PC-3 (cell line): ENCODE data around the gene OR7D4. TPM values are rescaled to one million over a fixed set of nuclear protein-coding genes. Genes with fewer than 3 reads are reported as not detected.
"Not testable (repeated sequence)": the region's sequence is repeated elsewhere in the genome, so short reads cannot be mapped to it uniquely, and the experiment has no call there.

Experiments
- ATAC-seq: fragments of 200-7000 bp; cut with Tn5 transposase; 2 replicates; pipeline ENCODE4 v1.9.1; 2020; ENCODE audit warnings: mild to moderate bottlenecking, moderate library complexity
- BruUV-seq: library from RNA; stranded (reverse); fragments of 400-500 nt; replicated peaks from 2 replicates; lab custom pipeline; 2021; lab: Mats Ljungman, UMichigan
- CTCF ChIA-PET: fragments of 300-600 bp; sonication (Branson Sonifier 250); formaldehyde crosslinking; loops from one replicate; lab custom pipeline; 2022; ENCODE audit warnings: antibody characterized with exemption; lab: Charles Lee
- POLR2A ChIA-PET: fragments of 300-600 bp; sonication (Branson Sonifier 250); formaldehyde crosslinking; loops from one replicate; lab custom pipeline; 2022; ENCODE audit warnings: antibody characterized with exemption; ENCODE audit not compliant: unreplicated experiment; lab: Charles Lee
- DNase-seq: peaks from one replicate; pipeline ENCODE4 v3.0.0-alpha.2; 2015
- H2AFZ ChIP-seq: fragments of 300-600 bp; sonication (generic); 2 replicates; pipeline ENCODE4 v1.6.0; 2016; ENCODE audit warnings: antibody characterized with exemption, low read length
- H3F3A ChIP-seq: fragments of 300-600 bp; sonication (generic); one replicate; pipeline ENCODE4 v1.6.0; 2017; ENCODE audit warnings: antibody characterized with exemption, low read length, control low read depth, mild to moderate bottlenecking; ENCODE audit not compliant: unreplicated experiment
- H3K27ac ChIP-seq: fragments of 300-600 bp; sonication (generic); 2 replicates; pipeline ENCODE4 v1.5.1; 2016; ENCODE audit warnings: mild to moderate bottlenecking, low read length
- H3K27me3 ChIP-seq: fragments of 300-600 bp; sonication (generic); 2 replicates; pipeline ENCODE4 v1.6.1; 2016; ENCODE audit warnings: low read length, mixed read lengths
- H3K36me3 ChIP-seq: fragments of 300-600 bp; sonication (generic); 2 replicates; pipeline ENCODE4 v1.6.1; 2016; ENCODE audit warnings: low read depth, mixed run types, low read length, mixed read lengths
- H3K4me1 ChIP-seq: fragments of 300-600 bp; sonication (generic); 2 replicates; pipeline ENCODE4 v1.5.1; 2016; ENCODE audit warnings: low read length; ENCODE audit not compliant: insufficient read depth
- H3K4me2 ChIP-seq: fragments of 300-600 bp; sonication (generic); 2 replicates; pipeline ENCODE4 v1.6.0; 2016; ENCODE audit warnings: low read length
- H3K4me3 ChIP-seq: fragments of 300-600 bp; sonication (generic); 2 replicates; pipeline ENCODE4 v1.5.1; 2016; ENCODE audit warnings: mild to moderate bottlenecking, low read length, mixed read lengths
- H3K79me2 ChIP-seq: fragments of 300-600 bp; sonication (generic); 2 replicates; pipeline ENCODE4 v1.6.1; 2017; ENCODE audit warnings: low read length, mixed read lengths
- H3K9ac ChIP-seq: fragments of 300-600 bp; sonication (generic); 2 replicates; pipeline ENCODE4 v1.6.0; 2016; ENCODE audit warnings: mild to moderate bottlenecking, low read length
- H3K9me2 ChIP-seq: fragments of 300-600 bp; sonication (generic); replicated peaks from 2 replicates; pipeline ENCODE4 v1.6.1; 2016; ENCODE audit warnings: mixed run types, low read length, mixed read lengths
- H3K9me3 ChIP-seq: fragments of 300-600 bp; sonication (generic); 2 replicates; pipeline ENCODE4 v1.6.1; 2016; ENCODE audit warnings: low read length, mixed read lengths
- H4K20me1 ChIP-seq: fragments of 300-600 bp; sonication (generic); 2 replicates; pipeline ENCODE4 v1.6.1; 2016; ENCODE audit warnings: low read length, mixed read lengths
- EZH2 ChIP-seq: fragments of 300-600 bp; sonication (generic); IDR thresholded peaks from one replicate; pipeline ENCODE4 v1.6.1; 2017; ENCODE audit warnings: antibody characterized with exemption, mild to moderate bottlenecking, low read length; ENCODE audit not compliant: unreplicated experiment
- EZH2phosphoT487 ChIP-seq: fragments of 300-600 bp; sonication (generic); IDR thresholded peaks from 2 replicates; pipeline ENCODE4 v1.6.1; 2018; ENCODE audit warnings: mild to moderate bottlenecking, antibody characterized with exemption, low read length, borderline replicate concordance
- intact Hi-C: fragments of 100-400 bp; cut with micrococcal nuclease; formaldehyde crosslinking; loops from 2 replicates; pipeline ENCODE4 v1.9.0; 2023
- total RNA-seq: library from RNA; depleted of rRNA; stranded (reverse); fragments of >200 nt; gene quantifications from 2 replicates; pipeline ENCODE4 v1.2.3, GENCODE V29; 2014
- TF ChIP-seq, protein P1 (sequence below): fragments of 300-600 bp; sonication (generic); conservative IDR thresholded peaks from 2 replicates; pipeline ENCODE4 v1.5.1; 2017; ENCODE audit warnings: antibody characterized with exemption, low read depth, mild to moderate bottlenecking, low read length

Gene OR7D4
- total RNA-seq, 1 experiment from 2014 or later, result not detected

DNA sequence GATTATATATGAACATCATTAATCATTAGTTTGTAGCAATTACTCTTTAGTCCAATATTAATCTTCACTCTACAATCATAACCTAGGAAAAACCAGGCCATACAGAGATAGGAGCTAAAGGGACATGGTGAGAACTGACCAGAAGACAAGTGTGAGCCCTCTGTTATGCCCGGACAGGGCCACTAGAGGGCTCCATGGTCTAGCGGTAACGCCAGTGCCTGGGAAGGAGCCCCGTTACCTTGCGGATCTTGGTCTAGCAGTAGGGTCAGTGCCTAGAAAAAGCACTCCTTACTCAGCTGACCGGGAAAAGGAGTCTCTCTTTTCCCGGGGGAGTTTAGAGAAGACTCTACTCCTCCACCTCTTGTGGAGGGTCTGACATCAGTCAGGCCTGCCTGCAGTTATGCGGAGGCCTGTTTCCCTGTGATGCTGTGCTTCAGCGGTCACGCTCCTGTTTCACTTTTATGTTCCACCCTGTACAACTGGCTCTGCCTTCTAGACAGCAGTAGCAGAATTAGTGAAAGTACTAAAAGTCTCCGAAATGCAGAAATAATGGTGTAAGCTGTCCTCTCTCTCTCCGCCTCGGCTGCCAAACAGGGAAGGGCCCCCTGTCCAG, 13.8 kb downstream of the OR7D4 start:
- POLR2A ChIA-PET, result no interaction called here
- peak overlapping the region; percentile 79 for H2AFZ ChIP-seq
- TF ChIP-seq EZH2phosphoT487, result no peak
- TF ChIP-seq, protein P1, sequence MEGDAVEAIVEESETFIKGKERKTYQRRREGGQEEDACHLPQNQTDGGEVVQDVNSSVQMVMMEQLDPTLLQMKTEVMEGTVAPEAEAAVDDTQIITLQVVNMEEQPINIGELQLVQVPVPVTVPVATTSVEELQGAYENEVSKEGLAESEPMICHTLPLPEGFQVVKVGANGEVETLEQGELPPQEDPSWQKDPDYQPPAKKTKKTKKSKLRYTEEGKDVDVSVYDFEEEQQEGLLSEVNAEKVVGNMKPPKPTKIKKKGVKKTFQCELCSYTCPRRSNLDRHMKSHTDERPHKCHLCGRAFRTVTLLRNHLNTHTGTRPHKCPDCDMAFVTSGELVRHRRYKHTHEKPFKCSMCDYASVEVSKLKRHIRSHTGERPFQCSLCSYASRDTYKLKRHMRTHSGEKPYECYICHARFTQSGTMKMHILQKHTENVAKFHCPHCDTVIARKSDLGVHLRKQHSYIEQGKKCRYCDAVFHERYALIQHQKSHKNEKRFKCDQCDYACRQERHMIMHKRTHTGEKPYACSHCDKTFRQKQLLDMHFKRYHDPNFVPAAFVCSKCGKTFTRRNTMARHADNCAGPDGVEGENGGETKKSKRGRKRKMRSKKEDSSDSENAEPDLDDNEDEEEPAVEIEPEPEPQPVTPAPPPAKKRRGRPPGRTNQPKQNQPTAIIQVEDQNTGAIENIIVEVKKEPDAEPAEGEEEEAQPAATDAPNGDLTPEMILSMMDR, result peak; percentile 84
- H3K27ac ChIP-seq, result no peak overlapping the region
- H3K9ac ChIP-seq, result no peak overlapping the region
- H3K4me3 ChIP-seq, result peak overlapping the region; percentile 54
- H3K36me3 ChIP-seq, result no peaks in the 10 kb centered on the region; the same call in 1 of the 2 replicates
- intact Hi-C loops, result loop anchor here (1.0 kb wide), 4 partner anchors 69 to 591 kb away; no protein-coding TSS in a partner anchor
- no peaks in the 10 kb centered on the region for H3F3A ChIP-seq
- no peaks in the 10 kb centered on the region for H3K4me1 ChIP-seq
- no peaks in the 10 kb centered on the region for H4K20me1 ChIP-seq
- ATAC-seq (peak; percentile 94), DNase-seq (peak; percentile 89)
- H3K9me3 ChIP-seq, result no peaks in the 10 kb centered on the region
- BruUV-seq, result no TSS peak
- no peaks in the 10 kb centered on the region for H3K9me2 ChIP-seq
- peak overlapping the region; percentile 71 for H3K4me2 ChIP-seq
- CTCF ChIA-PET, result interaction anchor here (0.5 to 0.6 kb wide), 4 partner anchors 65 to 239 kb away, joined by 3 to 21 read pairs (median 4); partner anchors contain the start of gene ZNF317
- no peaks in the 10 kb centered on the region for H3K27me3 ChIP-seq
- no peaks in the 10 kb centered on the region for H3K79me2 ChIP-seq

DNA sequence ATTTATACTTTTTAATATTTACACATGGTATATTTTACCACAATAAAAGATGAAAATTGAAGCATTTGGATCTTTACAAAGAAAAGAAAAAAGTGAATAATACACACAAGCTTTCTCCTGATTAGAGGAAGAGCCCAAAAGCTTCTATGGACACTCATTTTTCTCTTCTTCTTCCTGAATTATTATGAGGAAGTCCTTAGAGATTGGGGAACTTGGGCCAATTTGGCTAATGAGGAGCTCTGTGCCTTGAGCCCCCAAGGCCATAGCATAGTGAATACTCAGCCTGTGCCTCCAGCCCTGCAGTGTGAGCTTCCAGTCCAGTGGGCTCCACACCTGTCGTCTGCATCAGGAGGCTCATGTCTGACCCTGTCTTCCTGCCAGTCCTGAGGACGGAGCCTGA, 21.3 kb downstream of the OR7D4 start:
- CTCF ChIA-PET, H4K20me1 ChIP-seq, H3K4me3 ChIP-seq, H3K9me3 ChIP-seq, H3K79me2 ChIP-seq, H3K9me2 ChIP-seq, H2AFZ ChIP-seq, H3K9ac ChIP-seq, H3K27ac ChIP-seq, POLR2A ChIA-PET, ATAC-seq, BruUV-seq, H3K4me1 ChIP-seq, H3K4me2 ChIP-seq, H3K36me3 ChIP-seq, H3F3A ChIP-seq, intact Hi-C loops, DNase-seq, H3K27me3 ChIP-seq: not testable (repeated sequence)

DNA sequence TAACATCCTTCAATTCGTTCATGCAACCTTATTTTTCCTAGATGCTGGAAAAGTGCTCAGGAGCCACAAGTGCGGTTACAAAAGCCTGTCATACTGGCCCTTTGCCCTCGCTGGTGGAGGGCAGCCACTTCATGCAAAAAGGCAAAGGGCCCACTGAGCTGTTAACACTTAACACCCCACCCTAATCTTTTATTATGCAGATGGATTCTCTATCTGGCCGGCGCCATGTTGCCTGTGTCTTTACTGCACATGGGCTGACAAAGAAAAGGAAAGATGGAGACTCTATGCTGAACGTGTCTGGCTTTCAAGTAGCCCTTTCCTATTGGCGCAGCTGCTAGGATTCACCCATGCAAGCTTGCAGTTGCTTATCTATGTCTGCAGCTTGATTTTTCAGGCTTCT, 29.9 kb downstream of the OR7D4 start:
- intact Hi-C loops, result no loop called here
- Histone ChIP-seq H3K36me3 (no peaks in the 10 kb centered on the region), H3K9me2 (no peaks in the 10 kb centered on the region), H4K20me1 (no peaks in the 10 kb centered on the region), H2AFZ (no peak overlapping the region; the same call in 1 of the 2 replicates), H3K4me2 (no peak overlapping the region), H3K27ac (no peak overlapping the region), H3K9me3 (peaks cover 1% of the 10 kb centered on the region; the same call in 1 of the 2 replicates), H3K9ac (no peak overlapping the region), H3K4me1 (no peaks in the 10 kb centered on the region), H3K27me3 (no peaks in the 10 kb centered on the region), H3F3A (no peaks in the 10 kb centered on the region), H3K4me3 (no peak overlapping the region), H3K79me2 (no peaks in the 10 kb centered on the region)
- BruUV-seq, result no TSS peak
- TF ChIP-seq, protein P1, result no peak
- TF ChIP-seq EZH2phosphoT487 (no peak), EZH2 (no peak)
- POLR2A ChIA-PET, result no interaction called here
- CTCF ChIA-PET, result no interaction called here
- DNase-seq, result no peak
- no peak for ATAC-seq
